ENCODE data around the gene ALG1. TPM values are rescaled to one million over a fixed set of nuclear protein-coding genes. Genes with fewer than 3 reads are reported as not detected.
A peak's percentile ranks its signal among the peaks of the same experiment; 100 is the strongest.

ALG1 gene
- polyA plus RNA-seq, 2 of the 4 experiments (the other 2 are of a cell fraction) = 30.9 to 33.4 TPM

- TF ChIP-seq REST (IDR thresholded peaks at IDR 0.05) (no peak), PBX3 (IDR thresholded peaks at IDR 0.05) (no peak), MYC (IDR thresholded peaks at IDR 0.05; ENCODE audit: borderline replicate concordance, low read length) (no peak)
Observed at GRCh38 chr16:5069854-5070253, 1.8 kb upstream of the ALG1 start (continued).

GRCh38 chr16:5070431-5071186 lies 1.0 kb upstream of the ALG1 start:
- TF ChIP-seq ATOH8 (CRISPR knock-in tag; IDR thresholded peaks at IDR 0.05; ENCODE audit: low read depth) (no peak), NR3C1 (IDR thresholded peaks at IDR 0.05) (no peak), RAD21 (conservative IDR thresholded peaks at IDR 0.05 in 1 of 2, IDR thresholded peaks at IDR 0.05 in 1 of 2) (no peak), GATA3 (IDR thresholded peaks at IDR 0.05; ENCODE audit: borderline replicate concordance) (no peak), BHLHE40 (IDR thresholded peaks at IDR 0.05; ENCODE audit: low read depth, low read length) (no peak), HOXB13 (CRISPR knock-in tag; IDR thresholded peaks at IDR 0.05; ENCODE audit: low read depth) (no peak), EP300 (IDR thresholded peaks at IDR 0.05) (no peak), ZFP36 (IDR thresholded peaks at IDR 0.05; ENCODE audit: borderline replicate concordance, partially characterized antibody) (no peak), ZC3H11A (IDR thresholded peaks at IDR 0.05) (no peak), HDAC2 (IDR thresholded peaks at IDR 0.05) (no peak), CEBPB (IDR thresholded peaks at IDR 0.05) (no peak), CBX8 (IDR thresholded peaks at IDR 0.05) (no peak), HEYL (CRISPR knock-in tag; IDR thresholded peaks at IDR 0.05) (no peak), POLR2AphosphoS2 (conservative IDR thresholded peaks at IDR 0.05; ENCODE audit: low read length) (no peak), PHF8 (IDR thresholded peaks at IDR 0.05; ENCODE audit: borderline replicate concordance, low read depth) (no peak), MAZ (IDR thresholded peaks at IDR 0.05; ENCODE audit: borderline replicate concordance, low read depth, low read length) (no peak), KDM5A (IDR thresholded peaks at IDR 0.05) (no peak), SREBF2 (IDR thresholded peaks at IDR 0.05) (no peak), SMC3 (IDR thresholded peaks at IDR 0.05) (no peak)
- Histone ChIP-seq H3K4me3 (no peak overlapping the region), H3K4me2 (no peak overlapping the region; the same call in 2 of the 3 replicates), H3K27ac (peak overlapping the region in 1 of 2 experiments; percentile 91; a peak in 4 of 6 replicates), H3K4me1 (peaks cover 4% of the 10 kb centered on the region; the same call in 1 of the 3 replicates), H3K9me3 (no peaks in the 10 kb centered on the region)
- 62% methylated on average over 12 of the region's 15 CpGs for WGBS (ENCODE audit: missing lambda C conversion rate)
- DNase-seq (ENCODE audit: low read depth in 1 of 2, low spot score in 1 of 2) (no peak), ATAC-seq (no peak), FAIRE-seq (no peak)
- CTCF ChIA-PET = interaction anchor here (1.1 to 1.7 kb wide), 3 partner anchors 14 to 21 kb away, joined by 3 to 8 read pairs (median 4); no protein-coding TSS in a partner anchor
- POLR2A ChIA-PET = no interaction called here
